Glutamatergic neuron (in vitro differentiated cells): Measurements from ENCODE around the gene COL19A1. TPM values are rescaled to one million over a fixed set of nuclear protein-coding genes. Genes with fewer than 3 reads are reported as not detected.
"Not testable (repeated sequence)": the region's sequence is repeated elsewhere in the genome, so short reads cannot be mapped to it uniquely, and the experiment has no call there.

Experiments
- DNase-seq: peaks from one replicate; pipeline ENCODE4 v3.0.0; 2022
- H3K27ac Mint-ChIP-seq: one replicate; pipeline ENCODE4 v1.8.0; 2020; ENCODE audit warnings: mild to moderate bottlenecking, mixed read lengths, inconsistent platforms; ENCODE audit not compliant: unreplicated experiment
- H3K27me3 Mint-ChIP-seq: one replicate; pipeline ENCODE4 v1.8.0; 2020; ENCODE audit warnings: mild to moderate bottlenecking, moderate library complexity, mixed read lengths, inconsistent platforms; ENCODE audit not compliant: unreplicated experiment
- H3K36me3 Mint-ChIP-seq: one replicate; pipeline ENCODE4 v1.8.0; 2020; ENCODE audit warnings: mild to moderate bottlenecking, mixed read lengths, inconsistent platforms; ENCODE audit not compliant: unreplicated experiment
- H3K4me1 Mint-ChIP-seq: one replicate; pipeline ENCODE4 v1.8.0; 2020; ENCODE audit warnings: mild to moderate bottlenecking, low read depth, mixed read lengths, inconsistent platforms; ENCODE audit not compliant: unreplicated experiment
- H3K4me3 Mint-ChIP-seq: one replicate; pipeline ENCODE4 v1.8.0; 2020; ENCODE audit warnings: mild to moderate bottlenecking, mixed read lengths, inconsistent platforms; ENCODE audit not compliant: unreplicated experiment
- H3K9me3 Mint-ChIP-seq: one replicate; pipeline ENCODE4 v1.8.0; 2020; ENCODE audit warnings: mild to moderate bottlenecking, moderate library complexity, mixed read lengths, inconsistent platforms; ENCODE audit not compliant: unreplicated experiment
- CTCF ChIP-seq: fragments of 200-600 bp; sonication (generic); IDR thresholded peaks from one replicate; pipeline ENCODE4 v1.5.0; 2021; ENCODE audit not compliant: partially characterized antibody, unreplicated experiment
- total RNA-seq: library from RNA; stranded (reverse); fragmentation: NEBNext Ultra II Directional; extraction: Animal tissue kit (Norgen Biotek cat#: 25700); gene quantifications from one replicate; pipeline ENCODE4 v1.2.1, GENCODE V29; 2021; ENCODE audit not compliant: unreplicated experiment

COL19A1 gene
- total RNA-seq, 1 donor from 2014 or later: 0.78 TPM

GRCh38 chr6:69987550-69987949, 121.2 kb downstream of the COL19A1 start:
- DNase-seq: no peak
- Mint-ChIP-seq H3K27me3 (no peaks in the 10 kb centered on the region), H3K27ac (no peak overlapping the region)

GRCh38 chr6:69988458-69989126, 122.2 kb downstream of the COL19A1 start:
- Mint-ChIP-seq H3K36me3 (peaks cover 5% of the 10 kb centered on the region), H3K4me3 (no peak overlapping the region)
- TF ChIP-seq CTCF: no peak

More at GRCh38 chr6:69987550-69987949, 121.2 kb downstream of the COL19A1 start:
- no peaks in the 10 kb centered on the region for H3K9me3 Mint-ChIP-seq
- H3K4me1 Mint-ChIP-seq: no peaks in the 10 kb centered on the region
- H3K36me3 Mint-ChIP-seq: peaks cover 5% of the 10 kb centered on the region
- no peak for TF ChIP-seq CTCF
- H3K4me3 Mint-ChIP-seq: no peak overlapping the region

GRCh38 chr6:69994251-69994650, 127.9 kb downstream of the COL19A1 start:
- Mint-ChIP-seq H3K4me1 (no peaks in the 10 kb centered on the region), H3K4me3 (no peak overlapping the region), H3K9me3 (no peaks in the 10 kb centered on the region), H3K36me3 (peaks cover 5% of the 10 kb centered on the region), H3K27ac (no peak overlapping the region), H3K27me3 (no peaks in the 10 kb centered on the region)
- DNase-seq: no peak
- no peak for TF ChIP-seq CTCF

More at GRCh38 chr6:69988458-69989126, 122.2 kb downstream of the COL19A1 start:
- no peak for DNase-seq
- Mint-ChIP-seq H3K4me1 (no peaks in the 10 kb centered on the region), H3K27ac (no peak overlapping the region), H3K27me3 (no peaks in the 10 kb centered on the region), H3K9me3 (no peaks in the 10 kb centered on the region)

GRCh38 chr6:70008189-70008588, 141.8 kb downstream of the COL19A1 start:
- peaks cover 2% of the 10 kb centered on the region for H3K9me3 Mint-ChIP-seq
- H3K4me3 Mint-ChIP-seq: no peak overlapping the region
- no peaks in the 10 kb centered on the region for H3K27me3 Mint-ChIP-seq
- TF ChIP-seq CTCF: no peak
- no peaks in the 10 kb centered on the region for H3K4me1 Mint-ChIP-seq
- no peak overlapping the region for H3K27ac Mint-ChIP-seq
- peaks cover 5% of the 10 kb centered on the region for H3K36me3 Mint-ChIP-seq
- no peak for DNase-seq

- H3K9me3 Mint-ChIP-seq, H3K4me1 Mint-ChIP-seq, H3K27me3 Mint-ChIP-seq, DNase-seq, H3K4me3 Mint-ChIP-seq, H3K27ac Mint-ChIP-seq, H3K36me3 Mint-ChIP-seq: not testable (repeated sequence)
Observed at GRCh38 chr6:70010339-70010738, 144.0 kb downstream of the COL19A1 start.

- not testable (repeated sequence) for H3K9me3 Mint-ChIP-seq, H3K4me1 Mint-ChIP-seq, DNase-seq, H3K4me3 Mint-ChIP-seq, H3K27ac Mint-ChIP-seq, H3K36me3 Mint-ChIP-seq, H3K27me3 Mint-ChIP-seq
Observed at GRCh38 chr6:70023201-70023600, 156.8 kb downstream of the COL19A1 start.
